ENCODE data around the gene TBC1D19.
A peak's percentile ranks its signal among the peaks of the same experiment; 100 is the strongest.
"Not testable (repeated sequence)": the region's sequence is repeated elsewhere in the genome, so short reads cannot be mapped to it uniquely, and the experiment has no call there.

The TBC1D19 gene, protein sequence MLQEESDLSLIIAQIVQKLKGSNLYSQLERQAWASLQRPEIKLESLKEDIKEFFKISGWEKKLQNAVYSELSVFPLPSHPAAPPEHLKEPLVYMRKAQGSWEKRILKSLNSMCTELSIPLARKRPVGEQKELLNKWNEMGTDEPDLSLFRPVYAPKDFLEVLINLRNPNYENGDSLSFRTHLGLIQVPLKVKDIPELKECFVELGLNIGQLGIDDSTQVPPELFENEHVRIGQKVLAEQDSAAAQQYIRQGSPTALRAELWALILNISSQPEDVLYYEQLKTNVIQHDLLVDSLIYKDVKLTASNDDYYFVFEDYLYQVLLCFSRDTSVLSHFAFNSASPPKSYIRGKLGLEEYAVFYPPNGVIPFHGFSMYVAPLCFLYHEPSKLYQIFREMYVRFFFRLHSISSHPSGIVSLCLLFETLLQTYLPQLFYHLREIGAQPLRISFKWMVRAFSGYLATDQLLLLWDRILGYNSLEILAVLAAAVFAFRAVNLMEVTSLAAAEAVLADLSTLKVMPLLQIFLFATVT

DNA sequence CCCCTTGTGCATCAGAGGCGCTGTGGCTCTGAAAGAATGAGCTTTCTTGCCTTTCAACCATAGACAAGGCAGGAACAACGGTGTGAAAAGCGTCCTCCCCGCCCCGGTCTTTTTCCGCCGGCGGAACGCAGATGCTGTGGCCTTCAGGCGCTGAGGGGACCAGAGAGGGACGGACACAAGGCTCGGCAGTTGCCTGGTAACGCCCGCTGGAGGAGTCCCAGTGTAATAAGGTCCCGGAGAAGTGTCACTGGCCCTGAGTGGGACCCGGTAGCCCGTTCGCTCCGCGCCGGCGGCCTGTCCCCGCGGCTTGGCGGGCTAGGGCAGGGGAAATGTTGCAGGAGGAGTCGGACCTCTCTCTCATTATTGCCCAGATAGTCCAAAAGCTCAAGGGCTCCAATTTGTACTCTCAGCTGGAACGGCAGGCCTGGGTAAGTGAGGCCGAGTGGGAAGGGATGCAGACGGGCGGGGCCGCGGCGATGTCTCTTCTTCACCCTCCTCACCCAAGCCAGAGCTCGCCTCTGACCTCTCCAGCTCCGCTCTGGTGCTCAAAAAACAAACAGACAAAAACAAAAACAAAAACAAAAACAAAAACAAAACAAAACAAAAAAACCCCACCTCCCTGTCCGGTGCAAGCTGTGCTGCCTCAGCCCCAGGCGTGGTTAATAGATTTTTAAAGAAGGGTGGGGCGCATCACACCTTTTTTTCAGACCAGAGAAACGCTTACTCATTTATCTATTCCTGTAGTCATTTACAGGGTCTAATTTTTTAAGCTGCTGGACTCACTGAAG lies at the start of gene TBC1D19:
TSS of gene TBC1D19 (plus strand) at position 220 of the 788 bp plus-strand sequence. CDS start at position 330, 110 bp downstream.
- peak; percentile 75 to 86 (median 85) for DNase-seq (ENCODE audit: low read depth in 3 of 3)

DNA sequence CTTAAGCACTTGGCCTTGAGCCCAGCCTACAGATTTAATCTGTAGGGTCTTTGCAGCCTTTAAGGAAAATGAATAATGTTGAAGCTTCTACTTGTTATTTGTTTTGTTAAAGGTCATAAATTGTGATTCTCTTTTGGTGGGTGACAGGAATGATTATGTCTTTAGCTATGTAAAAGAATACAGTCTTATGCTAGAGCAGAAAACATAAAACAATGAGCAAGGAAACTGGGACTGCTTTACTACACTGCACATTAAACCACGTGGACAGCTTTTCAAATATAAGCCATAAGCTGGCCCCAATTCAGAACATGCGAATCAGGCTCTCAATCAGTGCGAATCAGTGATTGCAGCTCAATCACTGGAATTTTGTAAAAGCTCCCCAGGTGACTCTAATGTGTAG lies 40.9 kb upstream of the TBC1D19 start:
- DNase-seq (ENCODE audit: low read depth in 3 of 3), result no peak

DNA sequence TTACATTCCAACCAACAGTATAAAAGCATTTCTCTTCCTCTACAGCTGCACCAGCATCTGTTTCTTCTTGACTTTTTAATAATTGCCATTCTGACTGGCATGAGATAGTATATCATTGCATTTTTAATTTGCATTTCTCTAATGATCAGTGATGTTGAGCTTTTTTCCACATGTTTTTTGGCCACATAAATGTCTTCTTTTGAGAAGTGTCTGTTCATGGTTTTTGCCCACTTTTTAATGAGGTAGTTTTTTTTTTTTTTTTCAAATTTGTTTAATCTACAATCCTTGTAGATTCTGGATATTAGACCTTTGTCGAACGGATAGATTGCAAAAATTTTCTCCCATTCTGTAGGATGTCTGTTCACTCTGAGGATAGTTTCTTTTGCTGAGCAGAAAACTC lies 39.5 kb upstream of the TBC1D19 start:
- no peak for DNase-seq (ENCODE audit: low read depth in 3 of 3)

DNA sequence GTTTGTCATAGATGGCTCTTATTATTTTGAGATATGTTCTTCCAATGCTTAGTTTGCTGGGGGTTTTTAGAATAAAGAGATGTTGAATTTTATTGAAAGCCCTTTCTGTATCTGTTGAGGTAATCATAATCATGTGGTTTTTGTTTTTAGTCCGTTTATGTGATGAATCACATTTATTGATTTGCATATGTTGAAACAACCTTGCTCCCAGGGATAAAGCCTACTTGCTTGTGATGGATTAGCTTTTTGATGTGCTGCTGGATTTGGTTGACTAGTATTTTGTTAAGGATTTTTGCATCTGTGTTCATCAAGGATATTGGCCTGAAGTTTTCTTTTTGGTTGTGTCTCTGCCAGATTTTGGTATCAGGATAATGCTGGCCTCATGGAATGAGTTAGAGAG lies 35.5 kb upstream of the TBC1D19 start:
- not testable (repeated sequence) for DNase-seq (ENCODE audit: low read depth in 3 of 3)

DNA sequence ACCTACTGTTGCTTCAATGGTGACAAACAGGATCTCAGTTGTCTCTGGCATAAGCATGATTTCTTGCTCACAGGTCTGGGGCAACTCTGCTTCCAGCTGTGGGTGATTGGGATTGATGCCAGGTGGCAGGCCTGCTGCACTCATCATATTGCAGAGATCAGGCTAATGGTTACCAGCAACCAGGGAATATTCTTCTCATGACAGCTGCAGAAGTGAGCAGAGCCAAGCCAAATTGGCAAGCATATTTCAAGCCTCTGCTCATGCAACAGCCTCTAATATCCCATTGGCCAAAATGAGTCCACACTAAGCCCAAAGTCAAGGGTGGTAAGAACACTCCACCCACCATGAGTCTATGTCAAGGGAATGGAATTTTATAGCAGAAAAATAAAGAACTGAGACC lies 26.7 kb upstream of the TBC1D19 start:
- DNase-seq (ENCODE audit: low read depth in 3 of 3), result no peak

DNA sequence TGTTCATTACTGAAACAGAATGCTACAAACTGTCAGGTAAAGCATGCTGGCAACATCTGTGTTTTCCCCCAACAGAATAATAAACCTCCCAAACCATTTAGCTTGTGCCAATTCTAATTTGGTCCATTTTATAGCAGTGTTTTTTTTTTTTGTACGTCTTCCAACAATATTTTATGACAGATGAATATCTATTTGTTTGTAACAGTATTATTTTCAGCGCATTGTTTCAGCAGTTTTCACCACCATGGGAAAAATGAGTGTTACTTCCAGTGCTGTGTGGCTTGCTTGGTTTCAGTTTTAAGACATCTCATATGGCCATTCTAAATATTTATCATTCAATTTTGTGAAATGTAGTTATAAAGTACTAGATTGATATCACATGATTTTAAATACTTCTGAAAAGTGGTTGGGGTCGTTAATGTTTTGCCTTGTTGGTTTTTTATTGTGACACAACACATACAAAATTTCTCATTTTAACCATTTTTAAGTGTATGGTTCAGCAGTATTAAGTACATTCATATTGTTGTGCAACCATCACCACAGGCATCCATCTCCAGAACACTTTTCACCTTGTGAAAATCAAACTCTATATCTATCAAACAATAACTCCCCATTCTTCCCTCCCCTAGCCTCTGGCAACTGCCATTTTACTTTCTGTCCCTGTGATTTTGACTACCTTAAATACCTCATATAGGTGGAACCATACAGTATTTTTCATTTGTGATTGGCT lies 25.6 kb upstream of the TBC1D19 start:
- DNase-seq (ENCODE audit: low read depth in 3 of 3), result no peak

DNA sequence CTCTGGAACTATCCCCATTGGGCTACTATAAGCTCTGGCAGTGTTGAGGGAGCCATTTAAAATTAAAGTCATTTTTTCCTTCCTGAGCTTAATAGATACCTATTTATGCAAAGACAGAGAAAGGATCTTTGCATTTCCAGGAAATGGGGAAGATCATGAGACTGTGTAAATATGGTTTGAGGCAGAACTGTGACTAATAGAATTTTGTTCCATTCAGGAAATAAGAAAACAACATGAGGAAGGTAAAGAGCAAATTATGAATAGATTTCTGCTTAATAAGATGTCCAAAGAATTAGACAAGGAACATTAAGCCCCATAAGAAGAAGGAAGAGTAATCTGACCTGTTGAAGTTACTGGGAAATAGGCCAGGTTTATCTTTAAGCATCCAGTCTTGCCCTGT lies 17.8 kb upstream of the TBC1D19 start:
- no peak for DNase-seq (ENCODE audit: low read depth in 3 of 3)

DNA sequence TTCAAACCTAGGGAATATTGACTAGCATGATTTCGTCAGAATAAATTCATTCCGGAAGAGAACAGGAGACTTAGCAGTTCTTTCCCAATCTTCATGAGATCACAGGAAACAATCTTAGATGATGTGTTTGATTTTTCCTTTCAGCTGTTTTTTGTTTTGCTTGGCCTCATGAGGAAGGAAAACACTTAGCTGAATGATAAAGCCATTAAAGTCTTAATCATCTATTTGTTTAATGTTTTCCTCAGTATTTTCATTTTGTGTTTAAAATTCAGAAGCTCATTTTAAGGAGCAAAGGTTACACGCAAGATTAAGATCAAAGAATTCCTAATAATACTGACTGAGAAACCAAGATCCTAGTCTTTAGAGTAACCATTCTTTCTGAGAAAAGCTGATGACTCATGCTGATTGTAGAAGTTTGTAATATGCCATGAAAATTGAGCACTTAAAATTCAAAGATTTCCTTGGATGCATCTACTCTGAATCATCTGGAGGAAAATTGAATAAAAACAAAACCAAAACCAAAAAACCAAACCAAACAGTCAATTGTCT lies 15.4 kb upstream of the TBC1D19 start:
- no peak for DNase-seq (ENCODE audit: low read depth in 3 of 3)

DNA sequence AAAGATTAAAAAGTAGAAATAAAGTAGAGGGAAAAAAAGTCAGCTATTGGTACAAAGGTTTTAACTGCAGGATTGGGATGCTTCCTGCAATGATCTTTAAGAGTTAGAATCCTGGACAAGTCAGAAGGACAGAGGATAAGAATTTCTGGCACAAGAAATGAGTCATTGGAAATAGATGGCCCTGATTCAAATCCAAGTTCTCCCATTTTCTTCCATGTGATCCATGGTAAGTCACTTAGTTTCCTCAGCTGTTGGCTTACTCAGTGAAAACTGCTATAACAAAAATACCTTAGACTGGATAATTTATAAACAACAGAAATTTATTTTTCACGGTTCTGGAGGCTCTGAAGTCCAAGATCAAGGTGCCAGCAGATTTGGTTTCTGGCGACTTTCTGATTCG lies 13.3 kb upstream of the TBC1D19 start:
- DNase-seq (ENCODE audit: low read depth in 3 of 3), result no peak

DNA sequence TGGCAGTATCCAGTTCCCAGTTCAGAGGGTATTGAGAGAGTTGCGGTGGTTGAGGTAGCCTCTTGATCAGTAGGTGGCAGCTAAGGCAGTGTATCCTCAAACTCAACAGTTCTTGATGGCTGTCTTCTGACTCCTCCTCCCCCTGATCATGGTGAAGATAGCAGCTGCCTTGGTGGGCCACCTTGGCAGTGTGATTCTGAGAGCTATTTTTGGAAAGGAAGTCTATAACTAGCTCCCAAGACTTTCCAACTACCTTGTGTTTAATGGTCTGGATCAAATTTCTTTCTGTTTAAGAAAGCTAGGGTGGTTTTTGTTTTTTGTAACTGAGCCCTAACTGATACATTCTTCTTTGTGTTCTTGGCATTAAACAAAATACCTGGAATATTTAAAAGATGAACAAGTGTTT lies 10.5 kb upstream of the TBC1D19 start:
- DNase-seq (ENCODE audit: low read depth in 3 of 3), result no peak

DNA sequence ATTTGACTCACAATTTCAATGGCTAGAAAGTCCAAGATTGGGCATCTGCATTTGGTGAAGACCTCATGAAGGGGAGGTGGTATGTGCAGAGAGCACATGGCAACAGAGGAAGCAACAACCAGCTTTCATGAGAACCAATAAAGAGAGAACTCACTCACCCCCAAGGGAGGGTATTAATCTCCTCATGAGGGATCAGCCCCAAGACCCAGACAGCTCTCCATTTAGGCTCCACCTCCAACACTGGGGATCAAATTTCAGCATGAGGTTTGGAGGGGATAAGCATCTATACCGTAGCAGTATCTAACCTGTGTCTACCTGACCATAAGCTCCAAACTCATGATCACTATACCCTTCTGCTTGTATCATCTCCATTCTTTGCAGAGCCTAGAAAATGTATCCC lies 9.3 kb upstream of the TBC1D19 start:
- DNase-seq (ENCODE audit: low read depth in 3 of 3), result no peak

DNA sequence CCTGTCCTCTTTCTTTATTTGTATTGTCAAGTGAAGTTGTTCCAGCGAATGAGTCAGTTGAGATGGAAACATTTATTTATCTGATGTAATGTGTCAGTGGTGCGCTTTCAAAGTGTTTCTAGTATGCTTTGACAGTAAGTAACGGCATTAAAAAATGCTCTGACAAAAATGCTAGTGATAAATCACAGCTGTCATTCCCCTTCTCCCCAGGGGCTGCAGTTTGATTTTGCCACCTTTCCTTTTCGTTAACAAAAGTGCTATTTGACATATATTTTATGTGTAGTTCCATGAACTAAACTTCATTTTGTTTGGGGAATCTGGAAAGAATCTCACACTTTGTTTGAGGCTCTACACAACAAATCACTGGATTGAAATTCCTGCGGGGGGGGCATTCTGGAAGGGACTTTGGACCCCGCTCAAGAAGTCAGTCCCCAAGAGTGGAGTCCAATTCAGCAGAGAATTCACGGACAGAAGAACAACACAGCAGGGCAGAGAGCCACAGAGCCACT lies 7.6 kb upstream of the TBC1D19 start:
- no peak for DNase-seq (ENCODE audit: low read depth in 3 of 3)

DNA sequence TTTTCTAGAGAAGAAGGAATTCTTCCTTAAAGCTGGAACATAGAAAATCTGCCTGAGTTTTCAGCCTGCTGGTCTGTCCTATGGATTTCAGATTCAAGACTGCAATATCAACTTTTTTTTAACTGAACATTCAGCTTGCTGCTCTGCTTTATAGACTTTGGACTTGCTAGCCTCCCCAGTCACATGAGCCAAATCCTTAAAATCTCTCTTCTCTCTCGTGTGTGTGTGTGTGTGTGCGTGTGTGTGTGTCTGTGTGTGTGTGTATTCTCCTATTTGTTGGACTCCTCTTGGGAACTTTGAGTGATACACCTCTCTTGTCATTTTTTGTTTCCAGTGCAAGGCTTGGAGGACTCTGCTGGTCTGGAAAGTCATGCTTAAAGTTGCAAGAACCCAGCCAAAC lies 6.8 kb upstream of the TBC1D19 start:
- DNase-seq (ENCODE audit: low read depth in 3 of 3), result no peak

DNA sequence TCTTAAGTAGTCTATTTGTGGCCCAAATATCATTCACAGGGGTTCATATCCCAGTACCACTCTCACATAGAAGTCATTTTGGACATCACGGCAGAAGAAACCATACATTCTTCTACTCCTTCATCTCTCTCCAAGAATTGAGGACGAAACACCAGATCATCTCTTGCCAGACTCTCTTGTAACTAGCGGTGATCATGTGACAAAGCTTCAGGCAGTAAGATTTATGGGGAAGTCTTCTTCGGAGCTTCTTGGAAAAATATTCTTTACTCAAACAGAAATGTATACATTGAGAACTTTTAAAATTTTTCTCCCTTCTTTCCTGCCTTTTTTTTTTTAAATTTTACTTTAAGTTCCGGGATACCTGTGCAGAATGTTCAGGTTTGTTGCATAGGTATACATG lies 4.7 kb upstream of the TBC1D19 start:
- DNase-seq (ENCODE audit: low read depth in 3 of 3), result no peak

DNA sequence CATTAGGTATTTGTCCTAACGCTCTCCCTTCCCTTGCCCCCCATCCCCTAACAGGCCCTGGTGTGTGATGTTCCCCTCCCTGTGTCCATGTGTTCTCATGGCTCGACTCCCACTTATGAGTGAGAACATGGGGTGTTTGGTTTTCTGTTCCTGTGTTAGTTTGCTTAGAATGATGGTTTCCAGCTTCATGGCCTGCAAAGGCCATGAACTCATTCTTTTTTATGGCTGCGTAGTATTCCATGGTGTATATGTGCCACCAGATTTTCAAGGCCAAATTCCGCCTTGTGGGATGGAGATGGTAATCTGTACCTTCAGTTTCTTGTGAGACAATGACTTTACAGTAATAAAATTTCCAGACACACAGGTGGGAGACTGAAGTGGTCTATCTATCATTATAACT lies 2.5 kb upstream of the TBC1D19 start:
- not testable (repeated sequence) for DNase-seq (ENCODE audit: low read depth in 3 of 3)

DNA sequence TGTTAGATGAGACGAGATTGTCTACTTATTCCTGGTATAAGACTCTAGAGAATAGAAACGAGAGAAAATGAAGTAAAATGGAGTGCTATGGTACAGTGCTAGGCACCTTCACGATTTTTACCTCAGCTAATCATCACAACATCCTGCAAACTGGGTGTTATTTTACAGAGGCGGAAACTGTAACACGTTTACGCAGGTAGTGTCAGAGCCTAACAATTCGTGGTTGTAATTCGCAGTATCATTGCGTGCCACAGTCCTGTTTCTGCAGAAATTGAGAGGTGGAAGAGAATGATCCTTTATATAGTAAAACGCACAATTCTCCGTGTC lies 383 bp upstream of the TBC1D19 start:
- no peak for DNase-seq (ENCODE audit: low read depth in 3 of 3)

DNA sequence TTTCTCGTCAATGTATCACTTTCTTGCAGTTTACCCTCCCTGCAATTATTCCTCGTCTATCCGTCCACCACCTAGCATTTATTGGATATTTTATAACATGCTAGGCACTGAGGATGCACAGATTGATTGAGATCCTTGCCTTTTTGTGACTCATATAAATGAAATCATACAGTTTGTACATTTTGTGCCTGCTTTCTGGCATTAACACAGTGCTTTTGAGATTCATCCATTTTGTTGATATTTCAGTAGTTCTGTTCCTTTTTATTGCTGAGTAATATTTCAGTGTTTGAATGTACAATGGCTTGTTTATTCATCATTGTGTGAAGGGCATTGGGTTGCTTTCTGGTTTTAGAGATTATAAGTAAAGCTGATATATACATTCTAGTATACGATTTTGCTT lies 841 bp downstream of the TBC1D19 start:
- no peak for DNase-seq (ENCODE audit: low read depth in 3 of 3)

DNA sequence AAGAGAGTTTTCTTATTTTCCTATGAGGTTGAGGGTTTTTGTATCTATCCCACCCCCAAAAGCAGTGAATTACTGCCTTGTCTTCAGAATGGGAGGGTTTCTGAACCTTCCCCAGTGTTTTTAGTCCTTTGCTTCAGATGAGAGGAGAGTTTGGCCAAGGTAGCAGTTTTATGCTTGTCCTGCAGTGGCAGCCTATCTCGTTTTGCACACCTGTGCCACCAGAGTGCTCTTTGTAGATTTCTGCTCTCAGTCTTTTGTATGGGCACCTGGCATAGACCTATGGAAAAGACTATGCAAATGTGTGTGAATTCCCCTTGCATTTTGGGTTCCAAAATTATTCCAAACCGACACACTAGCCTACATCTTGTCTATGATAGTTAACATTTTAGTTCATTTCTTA lies 5.8 kb downstream of the TBC1D19 start:
- DNase-seq (ENCODE audit: low read depth in 3 of 3), result no peak

DNA sequence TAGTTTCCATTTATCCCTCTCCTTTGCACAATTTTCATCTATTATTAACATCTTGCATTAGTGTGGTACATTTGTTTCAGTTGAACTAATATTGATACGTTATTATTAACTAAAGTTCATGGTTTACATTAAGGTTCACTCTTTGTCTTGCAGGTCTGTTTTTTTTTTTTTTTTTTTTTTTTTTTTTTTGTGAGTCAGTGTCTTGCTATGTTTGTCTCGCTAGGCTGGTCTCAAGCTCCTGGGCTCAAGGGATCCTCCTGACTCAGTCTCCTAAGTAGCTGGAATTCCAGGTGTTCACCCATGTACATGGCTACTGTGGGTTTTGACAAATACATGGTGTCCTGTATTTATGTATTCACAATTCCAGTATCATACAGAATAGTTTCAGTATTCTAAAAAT lies 6.8 kb downstream of the TBC1D19 start:
- DNase-seq (ENCODE audit: low read depth in 3 of 3), result no peak

DNA sequence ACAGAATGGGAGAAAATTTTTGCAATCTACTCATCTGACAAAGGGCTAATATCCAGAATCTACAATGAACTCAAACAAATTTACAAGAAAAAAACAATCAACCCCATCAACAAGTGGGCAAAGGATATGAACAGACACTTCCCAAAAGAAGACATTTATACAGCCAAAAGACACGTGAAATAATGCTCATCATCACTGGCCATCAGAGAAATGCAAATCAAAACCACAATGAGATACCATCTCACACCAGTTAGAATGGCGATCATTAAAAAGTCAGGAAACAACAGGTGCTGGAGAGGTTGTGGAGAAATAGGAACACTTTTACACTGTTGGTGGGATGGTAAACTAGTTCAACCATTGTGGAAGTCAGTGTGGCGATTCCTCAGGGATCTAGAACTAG lies 9.7 kb downstream of the TBC1D19 start:
- DNase-seq (ENCODE audit: low read depth in 3 of 3), result not testable (repeated sequence)

DNA sequence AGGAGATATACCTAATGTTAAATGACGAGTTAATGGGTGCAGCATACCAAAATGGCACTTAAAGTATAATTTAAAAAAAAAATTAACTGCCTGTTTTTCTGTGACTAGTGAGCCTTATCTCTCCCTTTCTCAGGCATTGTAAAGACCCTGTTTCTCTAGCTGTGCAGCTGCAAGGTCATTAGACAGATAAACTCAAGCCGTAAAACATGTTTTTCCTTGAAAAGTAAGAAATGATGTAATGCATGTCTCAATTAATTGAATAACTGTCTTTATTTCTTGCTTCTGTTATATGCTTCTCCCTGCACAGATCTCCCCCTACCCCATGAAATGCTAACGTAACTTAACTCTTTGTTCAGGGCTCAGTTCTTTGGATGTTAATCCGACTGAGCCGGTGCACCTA lies 10.5 kb downstream of the TBC1D19 start:
- DNase-seq (ENCODE audit: low read depth in 3 of 3), result no peak

DNA sequence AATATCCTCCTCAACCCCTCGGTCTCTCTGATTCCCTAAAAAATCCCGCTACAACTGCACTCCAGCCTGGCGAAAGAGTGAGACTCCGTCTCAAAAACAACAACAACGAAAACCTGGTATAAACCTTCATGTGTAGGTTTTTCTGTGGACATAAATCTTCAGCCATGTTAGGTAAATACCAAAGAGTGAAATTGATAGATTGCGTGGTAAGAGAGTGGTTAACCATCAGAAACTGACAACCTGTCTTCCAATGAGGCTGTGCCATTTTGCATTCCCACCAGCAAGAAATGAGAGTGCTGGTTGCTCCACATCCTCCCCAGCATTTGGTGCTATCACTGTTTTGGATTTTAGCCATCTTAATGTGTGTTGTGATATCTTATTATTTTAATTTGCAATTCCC lies 10.9 kb downstream of the TBC1D19 start:
- no peak for DNase-seq (ENCODE audit: low read depth in 3 of 3)
